H1 (cell line): ENCODE measurements around the gene CAPN14.

ENCODE experiments used
- CTCF ChIP-seq, 3 experiments: IDR thresholded peaks; 1 replicate in 2 of 3; 2 replicates in 1 of 3; pipeline versions ENCODE4 v1.5.1 to v1.6.1; 2011; ENCODE audit warnings: low read length in 3 of 3, mild to moderate bottlenecking in 3 of 3, inconsistent platforms in 2 of 3, low read depth in 1 of 3, moderate library complexity in 1 of 3; ENCODE audit not compliant: insufficient read depth in 1 of 3; ENCODE audit errors: control extremely low read depth in 1 of 3
- EZH2 ChIP-seq: fragments of 200-600 bp; sonication (generic); IDR thresholded peaks from 2 replicates; pipeline ENCODE4 v1.7.1; 2012; ENCODE audit warnings: low read depth, mild to moderate bottlenecking, moderate library complexity, low read length, inconsistent platforms; ENCODE audit not compliant: severe bottlenecking
- GABPA ChIP-seq: IDR thresholded peaks from 2 replicates; pipeline ENCODE4 v1.6.1; 2011; ENCODE audit warnings: mild to moderate bottlenecking, low read length, moderate library complexity, borderline replicate concordance; ENCODE audit not compliant: insufficient read depth
- HDAC2 ChIP-seq, 2 experiments: fragments of 300-600 bp in 1 of 2; sonication (generic) in 1 of 2; IDR thresholded peaks; 2 replicates each; pipeline ENCODE4 v1.6.1; 2011 to 2012; ENCODE audit warnings: low read depth in 2 of 2, low read length in 2 of 2, mild to moderate bottlenecking in 2 of 2, moderate library complexity in 2 of 2, borderline replicate concordance in 1 of 2, inconsistent platforms in 1 of 2
- JUN ChIP-seq: IDR thresholded peaks from 2 replicates; pipeline ENCODE4 v1.6.1; 2011; ENCODE audit warnings: low read depth, mild to moderate bottlenecking, improper control_type of control experiment, low read length
- POLR2A ChIP-seq, 2 experiments: IDR thresholded peaks; 1 replicate in 1 of 2; 2 replicates in 1 of 2; pipeline ENCODE4 v1.6.1; 2011; ENCODE audit warnings: low read depth in 2 of 2, low read length in 2 of 2, mild to moderate bottlenecking in 2 of 2; ENCODE audit errors: control extremely low read depth in 1 of 2

DNA sequence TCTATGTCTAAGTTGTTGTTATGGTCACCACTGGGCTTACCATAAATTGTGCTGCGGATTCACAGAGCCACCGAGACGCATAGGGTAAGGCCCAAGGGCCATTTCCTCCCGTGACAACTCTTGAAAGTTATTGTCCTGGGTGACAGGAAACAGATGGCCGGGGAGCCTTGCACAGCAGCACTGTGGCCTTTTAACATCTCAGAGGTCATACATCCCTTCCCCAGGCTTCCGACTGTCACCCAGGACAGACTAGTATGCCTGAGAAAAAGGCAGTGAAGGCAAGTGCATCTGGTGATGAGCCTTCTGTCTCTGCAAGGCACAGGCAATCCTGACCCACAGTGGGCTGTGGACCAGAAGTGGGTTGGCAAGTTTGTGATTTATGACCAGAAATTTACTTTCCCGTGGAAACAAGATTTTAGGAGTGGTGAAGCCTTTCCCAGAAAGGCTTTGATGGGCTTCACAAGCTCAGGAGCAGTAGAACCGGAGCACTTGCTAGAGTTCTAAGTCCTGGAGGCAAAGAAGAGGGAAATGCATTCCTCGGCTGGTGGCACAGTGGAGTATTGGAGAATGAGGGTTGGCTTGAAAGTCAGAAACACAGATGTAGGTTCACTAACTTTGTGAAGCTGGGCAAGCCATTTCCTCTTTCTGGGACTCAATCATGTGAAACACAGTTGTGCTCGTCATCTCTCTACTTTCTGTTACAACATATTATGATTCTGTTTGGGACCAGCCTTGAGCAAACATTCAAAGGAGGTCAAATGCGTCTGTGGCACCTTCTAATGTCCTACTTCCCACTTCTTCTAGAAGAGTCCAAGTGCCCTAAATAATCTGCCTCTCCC is 2.0 kb upstream of the CAPN14 start:
- TF ChIP-seq POLR2A (IDR thresholded peaks at IDR 0.05; ENCODE audit: control extremely low read depth in 1 of 2, low read depth in 2 of 2, low read length in 2 of 2) (no peak), CTCF (IDR thresholded peaks at IDR 0.05; ENCODE audit: control extremely low read depth in 1 of 3, insufficient read depth in 1 of 3, low read depth in 1 of 3, low read length in 3 of 3) (no peak), HDAC2 (IDR thresholded peaks at IDR 0.05; ENCODE audit: borderline replicate concordance in 1 of 2, low read depth in 2 of 2, low read length in 2 of 2) (no peak), EZH2 (no peak), JUN (no peak), GABPA (no peak)
